Fibroblast of mammary gland (primary cell): ENCODE results near the gene WNT4.

ENCODE experiments used
- DNase-seq: peaks from one replicate; pipeline ENCODE4 v3.0.0-alpha.2; 2010; ENCODE audit warnings: low read depth
- H3K4me3 ChIP-seq: 2 replicates; pipeline ENCODE4 v1.5.1; 2011; ENCODE audit warnings: low read depth, mild to moderate bottlenecking, low read length, moderate library complexity; ENCODE audit not compliant: control insufficient read depth
- CTCF ChIP-seq: conservative IDR thresholded peaks from 2 replicates; pipeline ENCODE4 v1.5.1; 2011; ENCODE audit warnings: low read depth, low read length, inconsistent platforms; ENCODE audit not compliant: control insufficient read depth, insufficient read depth

WNT4 gene

DNA sequence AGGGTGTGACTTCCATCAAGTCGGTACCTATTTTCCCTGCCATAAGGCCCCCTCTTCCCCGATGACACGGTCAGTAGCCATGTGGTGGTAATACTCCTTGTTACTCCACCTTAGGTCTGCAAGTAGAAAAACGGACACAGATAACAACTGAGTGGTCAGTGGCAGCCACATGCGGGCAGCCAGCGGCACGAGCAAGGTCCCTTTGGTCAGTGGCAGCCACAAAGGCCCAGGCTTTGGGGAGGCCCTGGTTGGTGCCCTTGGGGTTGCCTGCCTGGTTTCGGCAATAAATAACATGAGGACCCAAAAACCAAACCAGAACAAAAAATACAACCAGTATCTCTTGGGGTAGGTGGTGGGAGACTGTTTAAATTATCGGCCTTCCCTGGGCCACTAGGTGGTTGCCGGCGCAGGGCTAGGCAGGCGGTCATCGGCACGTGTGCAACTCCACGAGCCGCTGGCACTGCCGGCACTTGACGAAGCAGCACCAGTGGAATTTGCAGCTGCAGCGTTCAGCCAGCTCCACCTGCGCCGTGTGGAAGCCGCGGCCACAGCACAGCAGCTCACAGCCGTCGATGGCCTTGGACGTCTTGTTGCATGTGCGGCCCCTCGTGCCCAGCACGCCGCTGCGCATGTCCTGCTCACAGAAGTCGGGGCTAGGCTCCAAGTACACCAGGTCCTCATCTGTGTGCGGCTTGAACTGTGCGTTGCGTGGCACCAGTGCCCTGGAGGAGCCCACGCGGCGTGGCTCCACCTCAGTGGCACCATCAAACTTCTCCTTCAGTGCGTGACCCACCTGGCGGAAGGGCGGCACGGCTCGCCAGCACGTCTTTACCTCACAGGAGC lies 23.1 kb downstream of the WNT4 start:
- DNase-seq: no peak
- no peak overlapping the region for H3K4me3 ChIP-seq
- TF ChIP-seq CTCF: no peak

DNA sequence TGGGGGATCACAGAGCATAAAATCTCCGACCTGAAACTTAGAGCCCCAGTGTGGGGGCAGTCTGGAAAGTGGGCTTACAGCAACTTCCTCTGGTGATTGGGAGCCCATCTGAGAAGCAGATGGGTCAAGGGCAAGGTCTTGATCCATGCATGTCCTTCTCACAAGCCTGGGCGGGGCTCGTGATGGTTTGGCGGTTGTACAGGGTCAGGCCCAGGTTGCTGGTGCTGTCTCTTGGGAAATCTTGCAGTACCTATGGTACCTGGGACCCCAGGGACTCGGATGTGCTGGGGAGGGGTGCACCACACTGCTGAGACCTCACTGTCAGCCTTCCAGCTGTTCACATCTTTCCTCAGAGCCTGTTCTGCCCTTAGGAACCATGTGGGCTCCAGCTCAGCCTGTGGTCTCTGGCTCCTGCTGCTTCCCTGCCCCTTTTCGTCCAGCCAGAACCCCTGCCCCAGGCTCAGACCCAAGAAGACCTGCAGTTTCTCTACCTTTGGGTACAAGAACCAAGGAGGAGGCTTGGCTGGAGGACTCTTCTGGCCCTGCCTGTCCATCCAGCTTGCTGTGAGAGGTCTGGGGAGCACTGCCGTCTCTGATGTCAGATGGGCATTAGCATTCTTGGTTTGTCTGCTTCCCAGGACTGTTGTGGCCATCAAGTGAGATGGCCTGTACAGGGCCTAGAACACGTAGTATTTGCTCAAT lies 24.5 kb downstream of the WNT4 start:
- DNase-seq: no peak
- no peak overlapping the region for H3K4me3 ChIP-seq
- no peak for TF ChIP-seq CTCF

DNA sequence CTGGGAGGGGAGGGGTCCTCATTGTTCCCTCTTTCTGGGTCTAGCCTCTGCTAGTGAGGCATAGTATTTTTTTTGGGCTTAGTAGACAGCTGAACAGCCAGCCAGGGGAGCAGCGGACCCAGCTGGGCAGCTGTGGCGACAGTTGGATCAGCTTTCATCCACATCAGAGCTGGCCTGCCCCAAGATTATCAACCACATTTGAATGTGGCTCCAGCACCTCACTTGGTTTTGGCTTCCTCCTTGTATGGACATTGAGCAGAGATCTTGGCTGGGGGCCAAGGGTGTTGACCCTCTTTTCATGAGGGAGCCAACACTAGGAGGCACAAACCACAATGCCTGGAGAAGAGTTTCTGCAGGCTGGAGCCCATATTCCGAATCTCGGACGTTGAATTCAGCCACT lies 25.0 kb downstream of the WNT4 start:
- no peak for TF ChIP-seq CTCF
- H3K4me3 ChIP-seq: no peak overlapping the region
- no peak for DNase-seq

GRCh38 chr1:22117238-22117637 lies 25.7 kb downstream of the WNT4 start:
- no peak for DNase-seq
- H3K4me3 ChIP-seq: no peak overlapping the region
- no peak for TF ChIP-seq CTCF

DNA sequence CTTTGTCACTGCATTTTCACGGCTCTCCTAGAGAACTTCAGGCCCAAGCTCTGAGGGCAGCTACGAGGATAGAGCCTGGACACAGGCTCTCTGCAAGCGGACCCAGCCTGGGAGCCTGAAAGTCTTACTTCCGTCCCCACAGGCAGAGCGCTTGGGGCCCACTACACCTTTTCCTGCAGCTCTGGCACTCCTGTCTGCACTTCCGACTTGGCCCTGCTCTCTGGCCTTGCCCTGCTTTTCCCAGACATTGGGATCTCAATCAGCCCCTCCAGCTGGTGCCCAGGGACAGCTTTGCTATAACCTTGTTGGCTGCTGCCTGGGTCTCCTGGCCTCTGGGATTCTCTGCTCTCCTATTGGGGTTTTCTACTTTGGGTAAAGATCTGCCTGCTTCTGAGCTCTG lies 27.6 kb downstream of the WNT4 start:
- TF ChIP-seq CTCF: no peak
- DNase-seq: no peak
- no peak overlapping the region for H3K4me3 ChIP-seq

DNA sequence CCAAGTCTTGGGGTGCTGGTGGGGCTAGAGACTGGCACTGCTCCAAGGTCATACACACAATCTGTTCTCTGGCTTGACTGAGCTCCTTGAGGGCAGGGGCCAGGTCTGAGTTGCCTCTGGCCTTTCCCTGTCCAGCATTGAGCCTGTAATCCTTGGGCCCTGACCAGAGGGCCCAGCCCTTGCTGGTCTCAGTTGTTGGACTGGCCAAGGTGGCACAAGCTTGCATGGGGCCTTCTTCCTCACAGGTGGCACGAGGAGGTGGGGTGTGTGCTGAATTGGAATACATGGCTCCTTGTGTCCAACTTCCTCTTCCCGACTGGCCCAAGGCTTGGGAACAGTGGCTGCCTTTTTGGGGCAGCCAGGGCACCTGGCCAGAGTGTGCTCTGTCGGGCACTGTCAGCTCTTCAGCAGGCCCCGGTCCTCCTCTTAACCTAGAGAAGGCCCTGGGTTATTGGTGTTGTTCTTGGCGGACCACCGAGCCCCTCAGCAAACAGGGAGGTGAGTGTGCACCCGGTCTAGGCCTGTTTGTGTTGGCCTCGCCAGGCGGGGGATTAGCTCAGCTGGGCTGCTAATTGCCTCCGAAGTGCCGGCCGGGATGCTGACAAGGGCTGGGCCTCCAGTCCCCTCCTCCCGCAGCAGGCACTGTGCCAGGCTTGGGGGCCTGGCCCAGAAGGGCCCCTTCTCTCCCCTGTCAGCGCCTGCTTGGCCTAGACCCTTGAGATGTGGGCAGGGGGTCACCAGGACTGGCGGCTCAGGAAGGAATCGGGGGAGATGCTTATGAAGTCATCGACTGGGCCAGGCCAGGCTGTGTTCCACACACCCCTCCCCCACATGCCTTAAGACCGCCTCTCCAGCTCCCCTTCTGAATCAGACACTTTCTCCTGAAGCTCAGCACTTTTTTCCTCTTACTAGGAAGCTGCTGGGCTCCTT lies 28.5 kb downstream of the WNT4 start:
- H3K4me3 ChIP-seq: no peak overlapping the region
- peak; percentile 63 for DNase-seq
- TF ChIP-seq CTCF: no peak
